H1 (cell line): ENCODE measurements around the gene GCK. TPM values are rescaled to one million over a fixed set of nuclear protein-coding genes. Genes with fewer than 3 reads are reported as not detected.

Source experiments
- CEBPB ChIP-seq: IDR thresholded peaks from 2 replicates; pipeline ENCODE4 v1.6.1; 2012; ENCODE audit warnings: low read depth, low read length
- EGR1 ChIP-seq: IDR thresholded peaks from 2 replicates; pipeline ENCODE4 v1.6.1; 2011; ENCODE audit warnings: low read depth, low read length, borderline replicate concordance
- NANOG ChIP-seq: IDR thresholded peaks from 2 replicates; pipeline ENCODE4 v1.6.1; 2011; ENCODE audit warnings: low read length, low read depth, mild to moderate bottlenecking, inconsistent platforms; ENCODE audit not compliant: insufficient read depth, poor library complexity, severe bottlenecking
- SAP30 ChIP-seq: fragments of 300-600 bp; sonication (generic); IDR thresholded peaks from 2 replicates; pipeline ENCODE4 v1.7.1; 2012; ENCODE audit warnings: low read length, moderate library complexity, mild to moderate bottlenecking, inconsistent platforms; ENCODE audit not compliant: insufficient read depth, insufficient replicate concordance
- SIN3A ChIP-seq, 2 experiments: IDR thresholded peaks in 1 of 2; conservative IDR thresholded peaks in 1 of 2; 2 replicates each; pipeline ENCODE4 v1.6.1; 2011 to 2012; ENCODE audit warnings: low read length in 2 of 2, improper control_type of control experiment in 1 of 2, low read depth in 1 of 2, mild to moderate bottlenecking in 1 of 2
- SIX5 ChIP-seq: IDR thresholded peaks from 2 replicates; pipeline ENCODE4 v1.6.1; 2011; ENCODE audit warnings: mild to moderate bottlenecking, low read depth, low read length
- TAF7 ChIP-seq: optimal IDR thresholded peaks from 2 replicates; pipeline ENCODE3; 2011; ENCODE audit warnings: low read depth, mild to moderate bottlenecking, inconsistent platforms, low read length, moderate library complexity, borderline replicate concordance
- TBP ChIP-seq: IDR thresholded peaks from 2 replicates; pipeline ENCODE4 v1.6.1; 2011; ENCODE audit warnings: low read depth, low read length, improper control_type of control experiment
- ZNF274 ChIP-seq: IDR thresholded peaks from 2 replicates; pipeline ENCODE4 v1.7.0; 2012; ENCODE audit warnings: low read length, borderline replicate concordance; ENCODE audit errors: extremely low read depth
- polyA plus RNA-seq, 7 experiments: library from polyadenylated mRNA; depleted of rRNA in 3 of 7; stranded (reverse) in 5 of 7; unstranded in 2 of 7; fragments of >200 nt in 5 of 7; fragments of 200-250 nt in 2 of 7; gene quantifications; 1 replicate in 5 of 7; 2 replicates in 1 of 7; 4 replicates in 1 of 7; pipeline versions ENCODE4 v1.2.1 to v1.2.3, GENCODE V29; 2011 to 2013; ENCODE audit warnings: missing spikeins in 2 of 7, mixed read lengths in 2 of 7
- total RNA-seq: library from RNA; stranded (reverse); fragmentation: NEBNext Ultra II Directional; extraction: Animal tissue kit (Norgen Biotek cat#: 25700); gene quantifications from 2 replicates; pipeline ENCODE4 v1.2.1, GENCODE V29; 2021

GCK gene
- total and polyA plus RNA-seq, 2 of the 8 experiments (the other 6 are each of a cell fraction or from before 2014, with no cell fraction given): 2.4 to 4.9 TPM

GRCh38 chr7:44155191-44156185 is 33.8 kb downstream of the GCK start (continued):
- TF ChIP-seq ZNF274 (no peak), SIN3A (conservative IDR thresholded peaks at IDR 0.05 in 1 of 2, IDR thresholded peaks at IDR 0.05 in 1 of 2; ENCODE audit: low read depth in 1 of 2, low read length in 2 of 2) (no peak), SIX5 (no peak), TAF7 (no peak), CEBPB (no peak), TBP (no peak), SAP30 (no peak), EGR1 (no peak), NANOG (no peak)
